WTC11 (cell line): ENCODE data around the gene PRSS1.

Experiments
- GTF2I ChIP-seq: fragments of 250-450 bp; sonication (Bioruptor Pico); conservative IDR thresholded peaks from 2 replicates; pipeline ENCODE4 v1.4.0; 2021; ENCODE audit warnings: mild to moderate bottlenecking
- MLX ChIP-seq: sonication (generic); formaldehyde crosslinking; IDR thresholded peaks from 2 replicates; pipeline ENCODE4 v1.8.1; 2023; ENCODE audit warnings: mild to moderate bottlenecking, missing genetic modification reagents, moderate library complexity
- MYBL2 ChIP-seq: sonication (generic); formaldehyde crosslinking; IDR thresholded peaks from 2 replicates; pipeline ENCODE4 v1.8.1; 2023; ENCODE audit warnings: mild to moderate bottlenecking, moderate library complexity, missing genetic modification reagents
- OVOL2 ChIP-seq: fragments of 250-450 bp; sonication (Bioruptor Pico); IDR thresholded peaks from 2 replicates; pipeline ENCODE4 v1.9.0; 2021; ENCODE audit warnings: mild to moderate bottlenecking, borderline replicate concordance
- TF ChIP-seq, protein P1 (sequence below): fragments of 200-600 bp; IDR thresholded peaks from 2 replicates; pipeline ENCODE4 v1.8.0; 2022; ENCODE audit warnings: antibody characterized with exemption

GRCh38 chr7:142772051-142772450 lies 22.8 kb downstream of the PRSS1 start:
- TF ChIP-seq, protein P1, sequence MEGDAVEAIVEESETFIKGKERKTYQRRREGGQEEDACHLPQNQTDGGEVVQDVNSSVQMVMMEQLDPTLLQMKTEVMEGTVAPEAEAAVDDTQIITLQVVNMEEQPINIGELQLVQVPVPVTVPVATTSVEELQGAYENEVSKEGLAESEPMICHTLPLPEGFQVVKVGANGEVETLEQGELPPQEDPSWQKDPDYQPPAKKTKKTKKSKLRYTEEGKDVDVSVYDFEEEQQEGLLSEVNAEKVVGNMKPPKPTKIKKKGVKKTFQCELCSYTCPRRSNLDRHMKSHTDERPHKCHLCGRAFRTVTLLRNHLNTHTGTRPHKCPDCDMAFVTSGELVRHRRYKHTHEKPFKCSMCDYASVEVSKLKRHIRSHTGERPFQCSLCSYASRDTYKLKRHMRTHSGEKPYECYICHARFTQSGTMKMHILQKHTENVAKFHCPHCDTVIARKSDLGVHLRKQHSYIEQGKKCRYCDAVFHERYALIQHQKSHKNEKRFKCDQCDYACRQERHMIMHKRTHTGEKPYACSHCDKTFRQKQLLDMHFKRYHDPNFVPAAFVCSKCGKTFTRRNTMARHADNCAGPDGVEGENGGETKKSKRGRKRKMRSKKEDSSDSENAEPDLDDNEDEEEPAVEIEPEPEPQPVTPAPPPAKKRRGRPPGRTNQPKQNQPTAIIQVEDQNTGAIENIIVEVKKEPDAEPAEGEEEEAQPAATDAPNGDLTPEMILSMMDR: no peak
- TF ChIP-seq GTF2I (CRISPR knock-in tag) (no peak), MYBL2 (CRISPR knock-in tag) (no peak), MLX (CRISPR knock-in tag) (no peak), OVOL2 (CRISPR knock-in tag) (no peak)
